SH-SY5Y (cell line): Measurements from ENCODE around the gene TBL1X.

Experiments
- GATA2 ChIP-seq: IDR thresholded peaks from 2 replicates; pipeline ENCODE4 v1.6.1; 2011; ENCODE audit warnings: mild to moderate bottlenecking, low read depth, low read length
- GATA3 ChIP-seq: IDR thresholded peaks from 2 replicates; pipeline ENCODE4 v1.6.1; 2011; ENCODE audit warnings: low read depth, mild to moderate bottlenecking, low read length, moderate library complexity

- TF ChIP-seq GATA3: no peak
- TF ChIP-seq GATA2: no peak
Measured at GRCh38 chrX:9687899-9688298, 223.0 kb downstream of the TBL1X start.
